Adrenal gland (tissue), 19 donors: ENCODE measurements around the gene CLDN25. TPM values are rescaled to one million over a fixed set of nuclear protein-coding genes. Genes with fewer than 3 reads are reported as not detected.
A peak's percentile ranks its signal among the peaks of the same experiment; 100 is the strongest.

Experiments
- DNase-seq, 7 donors: peaks; one replicate each; pipeline ENCODE4 v3.0.0-alpha.2; 2019 to 2020
- H3K27ac ChIP-seq, 5 donors: fragments of 200-600 bp; sonication (generic) in 4 of 5; 1 replicate in 3 of 5; 2 replicates in 2 of 5; pipeline versions ENCODE4 v1.5.1 to v1.8.0; 2016 to 2020; ENCODE audit warnings: mild to moderate bottlenecking in 1 of 5
- H3K27me3 ChIP-seq: fragments of 200-600 bp; 2 replicates; pipeline ENCODE4 v1.8.0; 2021
- H3K36me3 ChIP-seq, 2 donors: fragments of 200-600 bp; replicated peaks in 1 of 2; 1 replicate in 1 of 2; 2 replicates in 1 of 2; pipeline versions ENCODE4 v1.5.1 to v1.8.0; 2018 to 2022
- H3K4me1 ChIP-seq, 2 donors: fragments of 200-600 bp; replicated peaks in 1 of 2; 1 replicate in 1 of 2; 2 replicates in 1 of 2; pipeline versions ENCODE4 v1.5.1 to v1.8.0; 2018 to 2021
- H3K4me3 ChIP-seq, 4 donors: fragments of 200-600 bp; sonication (generic) in 3 of 4; one replicate each; pipeline ENCODE4 v1.5.1; 2016 to 2018
- H3K9me3 ChIP-seq, 3 donors: fragments of 200-600 bp; sonication (generic) in 1 of 3; replicated peaks in 1 of 3; 1 replicate in 2 of 3; 2 replicates in 1 of 3; pipeline versions ENCODE4 v1.5.1 to v1.8.0; 2016 to 2021
- POLR2A ChIP-seq, 2 donors: fragments of 450-650 bp; IDR thresholded peaks; one replicate each; pipeline ENCODE4 v1.6.1; 2017; ENCODE audit warnings: antibody characterized with exemption in 2 of 2, mild to moderate bottlenecking in 2 of 2, moderate library complexity in 1 of 2
- WGBS, 4 donors: extraction: QIAGEN DNeasy Blood & Tissue Kit in 2 of 4; methylation state at CpG; one replicate each; pipeline versions ENCODE4 v1.1.5 to v1.1.7; 2013 to 2017; 5-methylcytosine and 5-hydroxymethylcytosine counted together
- intact Hi-C, 2 donors: fragments of 100-400 bp; cut with DNase I; formaldehyde crosslinking; loops; one replicate each; pipeline versions ENCODE4 v1.14.1 to v1.15.0; 2022 to 2023
- long read RNA-seq, 10 donors: library from polyadenylated mRNA in 3 of 10; unstranded in 2 of 10; stranded (forward) in 1 of 10; transcript quantifications; one replicate each; pipeline ENCODE4 v2.0.0 and lab custom pipeline, GENCODE V29; 2021 to 2026
- polyA plus RNA-seq, 3 donors: library from polyadenylated mRNA; stranded (reverse); fragments of 200-250 nt in 2 of 3; fragments of 350-450 nt in 1 of 3; fragmentation: Illumina TruSeq in 1 of 3; extraction: RNeasy Lipid Tissue Mini Kit (QIAGEN cat#74804) in 1 of 3; gene quantifications; one replicate each; pipeline ENCODE4 v1.2.3, GENCODE V29; 2013 to 2014
- total RNA-seq, 9 donors: library from RNA; depleted of rRNA in 4 of 9; stranded (reverse); fragments of >200 nt in 4 of 9; fragments of 120-200 nt in 1 of 9; fragmentation: NEBNext Ultra II Directional in 1 of 9; extraction: Animal tissue kit (Norgen Biotek cat#: 25700) in 1 of 9; gene quantifications; one replicate each; pipeline versions ENCODE4 v1.1.0 to v1.2.4, GENCODE V29; 2013 to 2023
- TF ChIP-seq, protein P1 (sequence below), 6 experiments: fragments of 450-650 bp in 4 of 6; fragments of 200-600 bp in 2 of 6; sonication (generic) in 1 of 6; IDR thresholded peaks; 1 replicate in 5 of 6; 2 replicates in 1 of 6; pipeline versions ENCODE4 v1.5.1 to v1.8.0; 2016 to 2021; ENCODE audit warnings: antibody characterized with exemption in 6 of 6, mild to moderate bottlenecking in 2 of 6, moderate library complexity in 1 of 6
- donor health status: healthy with polysubstance abuse.
- donor health status: Bipolar disorder and iron deficiency.
- donor health status: DM: yes; HTN: yes; CAD: no.
- donor health status: DM: no; HTN: no; CAD: no.
- donor health status: DM: no; HTN: no; CAD: no.
- donor health status: DM: yes; HTN: yes; CAD: no.

The CLDN25 gene
- not detected for total RNA-seq
- not detected for polyA plus RNA-seq
- long read RNA-seq, donor 1, result 0 reads
- long read RNA-seq, donor 2, result 0 reads
- long read RNA-seq, donor 3, result 0 reads
- long read RNA-seq, donor 4, result 0 reads
- long read RNA-seq, donor 5, result 0 reads
- long read RNA-seq, donor 6, result 0 reads
- long read RNA-seq, donor 7, result 0 reads
- long read RNA-seq, donor 8, result 0 reads
- long read RNA-seq, donor 9, result 0 reads
- long read RNA-seq, donor 10, result 0 reads

DNA sequence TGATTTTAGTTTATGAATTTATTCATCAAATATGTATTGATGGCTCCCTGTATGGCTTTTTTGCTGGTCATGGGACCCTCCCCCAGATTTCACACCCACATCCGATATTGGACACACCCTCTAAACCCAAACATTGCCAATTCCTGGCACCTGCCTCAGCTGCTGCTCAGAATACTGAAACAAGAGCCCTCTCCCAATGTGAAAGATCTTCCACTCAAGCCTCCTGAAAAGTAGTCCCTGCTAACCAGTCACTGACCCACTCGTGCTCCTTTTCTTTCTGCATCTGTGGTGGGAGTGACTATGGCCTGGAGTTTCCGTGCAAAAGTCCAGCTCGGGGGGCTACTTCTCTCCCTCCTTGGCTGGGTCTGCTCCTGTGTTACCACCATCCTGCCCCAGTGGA is at the start of gene CLDN25:
Gene CLDN25 (plus strand): TSS at position 301 of the 400 bp plus-strand sequence. CDS start 0 bp downstream, at position 301.
- Histone ChIP-seq H3K9me3 (no peaks in the 10 kb centered on the region), H3K4me3 (no peak within 1 kb of the TSS), H3K36me3 (no peaks in the 10 kb centered on the region), H3K27ac (no peak within 1 kb of the TSS), H3K4me1 (no peaks in the 10 kb centered on the region), H3K27me3 (no peaks in the 10 kb centered on the region)
- DNase-seq, result no peak
- intact Hi-C loops, result no loop called here
- 73 to 80% (median 75%) methylated on average over 4 of the region's 4 CpGs for WGBS, 4 donors
- TF ChIP-seq POLR2A (IDR thresholded peaks at IDR 0.05), result no peak
- TF ChIP-seq, protein P1, sequence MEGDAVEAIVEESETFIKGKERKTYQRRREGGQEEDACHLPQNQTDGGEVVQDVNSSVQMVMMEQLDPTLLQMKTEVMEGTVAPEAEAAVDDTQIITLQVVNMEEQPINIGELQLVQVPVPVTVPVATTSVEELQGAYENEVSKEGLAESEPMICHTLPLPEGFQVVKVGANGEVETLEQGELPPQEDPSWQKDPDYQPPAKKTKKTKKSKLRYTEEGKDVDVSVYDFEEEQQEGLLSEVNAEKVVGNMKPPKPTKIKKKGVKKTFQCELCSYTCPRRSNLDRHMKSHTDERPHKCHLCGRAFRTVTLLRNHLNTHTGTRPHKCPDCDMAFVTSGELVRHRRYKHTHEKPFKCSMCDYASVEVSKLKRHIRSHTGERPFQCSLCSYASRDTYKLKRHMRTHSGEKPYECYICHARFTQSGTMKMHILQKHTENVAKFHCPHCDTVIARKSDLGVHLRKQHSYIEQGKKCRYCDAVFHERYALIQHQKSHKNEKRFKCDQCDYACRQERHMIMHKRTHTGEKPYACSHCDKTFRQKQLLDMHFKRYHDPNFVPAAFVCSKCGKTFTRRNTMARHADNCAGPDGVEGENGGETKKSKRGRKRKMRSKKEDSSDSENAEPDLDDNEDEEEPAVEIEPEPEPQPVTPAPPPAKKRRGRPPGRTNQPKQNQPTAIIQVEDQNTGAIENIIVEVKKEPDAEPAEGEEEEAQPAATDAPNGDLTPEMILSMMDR (IDR thresholded peaks at IDR 0.05), result no peak

DNA sequence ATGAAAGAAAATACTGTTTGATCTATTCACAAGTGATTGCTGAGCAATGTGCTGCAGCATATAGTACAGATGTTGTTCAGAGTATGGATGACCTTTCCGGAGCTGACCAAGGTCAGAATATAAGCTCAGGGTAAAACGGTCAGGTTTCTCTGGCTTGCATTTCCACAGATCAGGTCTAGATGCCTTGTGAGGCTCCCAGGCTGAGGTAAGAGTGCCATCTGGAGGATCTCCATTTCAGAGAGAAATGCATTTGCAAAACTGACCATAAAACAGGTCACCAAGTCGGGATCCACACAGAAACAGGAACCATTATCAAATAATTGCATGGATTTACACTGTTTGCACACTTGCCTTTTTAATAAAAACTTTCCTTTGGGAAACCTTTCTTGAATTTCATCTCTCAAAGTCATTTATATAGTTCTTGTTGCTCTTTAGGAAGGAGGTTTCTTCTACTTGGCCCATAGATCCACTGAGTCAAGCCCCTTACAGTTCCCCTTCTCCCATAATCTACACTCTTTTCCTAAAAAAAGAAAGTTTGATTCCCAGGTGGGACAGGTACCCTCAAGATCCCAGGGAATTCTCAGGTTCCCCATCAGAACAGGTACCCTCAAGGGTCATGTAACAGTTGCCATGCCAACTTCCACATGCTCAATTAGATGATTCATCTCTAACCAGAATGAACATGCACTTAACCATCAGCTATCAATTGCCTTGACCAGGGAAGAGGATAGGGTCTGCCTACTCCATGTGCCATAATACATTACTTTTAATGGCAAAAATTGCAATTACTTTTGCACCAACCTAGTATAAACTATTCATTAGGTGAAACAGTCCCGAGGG is 48.5 kb upstream of the CLDN25 start:
- H3K36me3 ChIP-seq, result peaks cover 0 to 8% of the 10 kb centered on the region in 2 donors
- H3K9me3 ChIP-seq, result no peaks in the 10 kb centered on the region
- no peaks in the 10 kb centered on the region for H3K27me3 ChIP-seq
- 32 to 46% (median 43%) methylated on average over 4 of the region's 4 CpGs for WGBS, 4 donors
- intact Hi-C loops, result loop anchor here (5.0 to 10.0 kb wide), 2 partner anchors 419 to 426 kb away; partner anchors contain the start of gene TTC12 (in 1 of the 2)
- TF ChIP-seq, protein P1 (IDR thresholded peaks at IDR 0.05), result peak in 4 of 6 experiments; percentile 50 to 66 (median 58)
- no peak for TF ChIP-seq POLR2A (IDR thresholded peaks at IDR 0.05)
- H3K4me1 ChIP-seq, result peaks cover 4 to 13% of the 10 kb centered on the region in 2 donors
- no peak overlapping the region for H3K4me3 ChIP-seq
- DNase-seq, result peak; percentile 29 to 75 (median 40)
- H3K27ac ChIP-seq, result peak overlapping the region in 1 of 5 donors; percentile 13

DNA sequence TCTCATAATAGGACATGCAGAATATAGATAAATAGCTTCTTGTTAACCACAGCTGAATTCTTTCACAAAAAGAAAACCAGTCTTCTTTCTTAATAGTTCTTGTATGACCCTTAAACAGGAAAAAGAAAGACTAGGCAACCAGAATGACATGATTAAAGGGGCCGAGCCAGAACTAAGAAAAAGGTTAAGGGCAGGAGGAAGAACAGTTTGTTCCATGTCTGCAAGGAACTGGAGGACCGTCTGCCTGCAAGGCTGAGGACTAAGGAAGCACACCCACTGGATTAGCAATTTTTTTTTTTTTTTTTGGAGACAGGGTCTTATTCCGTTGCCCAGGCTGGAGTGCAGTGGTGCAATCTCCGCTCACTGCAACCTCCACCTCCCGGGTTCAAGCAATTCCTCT is 47.5 kb upstream of the CLDN25 start:
- peaks cover 0 to 18% of the 10 kb centered on the region in 2 donors for H3K36me3 ChIP-seq
- no peaks in the 10 kb centered on the region for H3K27me3 ChIP-seq
- no peaks in the 10 kb centered on the region for H3K9me3 ChIP-seq
- peak in 1 of 7 donors; percentile 16 for DNase-seq
- no peak for TF ChIP-seq POLR2A (IDR thresholded peaks at IDR 0.05)
- TF ChIP-seq, protein P1 (IDR thresholded peaks at IDR 0.05), result no peak
- no peak overlapping the region for H3K4me3 ChIP-seq
- intact Hi-C loops, result loop anchor here (5.0 to 10.0 kb wide), 2 partner anchors 420 to 427 kb away; partner anchors contain the start of gene TTC12 (in 1 of the 2)
- H3K27ac ChIP-seq, result peak overlapping the region in 1 of 5 donors; percentile 27
- peaks cover 4 to 13% of the 10 kb centered on the region in 2 donors for H3K4me1 ChIP-seq
- WGBS, 4 donors, result 69 to 81% (median 74%) methylated on average over 5 of the region's 5 CpGs

DNA sequence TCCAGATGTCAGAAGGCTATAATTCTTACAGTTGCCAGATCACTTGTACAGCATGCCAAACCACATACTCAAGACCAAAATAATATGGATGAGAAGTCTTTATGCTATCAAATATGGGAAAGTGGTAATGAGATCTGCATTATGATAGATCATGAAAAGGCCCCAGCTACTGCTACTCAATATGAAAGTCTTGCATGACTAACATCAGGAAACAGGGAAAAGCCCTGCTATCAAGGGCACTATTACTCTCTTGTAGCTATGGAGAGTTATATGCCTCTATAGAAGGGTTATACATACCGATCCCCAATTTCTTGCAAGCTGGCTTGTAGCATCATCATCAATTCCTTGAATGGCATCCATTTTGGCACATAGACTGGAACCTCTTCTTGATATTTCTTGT is 43.3 kb upstream of the CLDN25 start:
- WGBS, 4 donors, result 89 to 100% (median 97%) methylated on average over 1 of the region's 1 CpG
- intact Hi-C loops, result loop anchor here in 1 of 2 donors (10.0 kb wide), 1 partner anchor 432 kb away; no protein-coding TSS in a partner anchor

More for the DNA sequence above, 43.3 kb upstream of the CLDN25 start:
- peaks cover 4 to 5% of the 10 kb centered on the region in 2 donors for H3K4me1 ChIP-seq
- H3K36me3 ChIP-seq, result peaks cover 0 to 47% of the 10 kb centered on the region in 2 donors
- no peaks in the 10 kb centered on the region for H3K27me3 ChIP-seq
- no peaks in the 10 kb centered on the region for H3K9me3 ChIP-seq
- no peak overlapping the region for H3K27ac ChIP-seq
- no peak overlapping the region for H3K4me3 ChIP-seq
- DNase-seq, result no peak
- TF ChIP-seq, protein P1 (IDR thresholded peaks at IDR 0.05), result no peak
- TF ChIP-seq POLR2A (IDR thresholded peaks at IDR 0.05), result no peak
